Brain microvascular endothelial cell (primary cell): ENCODE results near the gene LAMP2.
"Not testable (repeated sequence)": the region's sequence is repeated elsewhere in the genome, so short reads cannot be mapped to it uniquely, and the experiment has no call there.

ENCODE experiments used
- DNase-seq: peaks from one replicate; pipeline ENCODE4 v3.0.0-alpha.2; 2020
- H3K27ac ChIP-seq: fragments of 250-450 bp; sonication (Bioruptor Pico); 2 replicates; pipeline ENCODE4 v1.5.1; 2020; ENCODE audit warnings: mild to moderate bottlenecking, moderate library complexity
- H3K27me3 ChIP-seq: fragments of 250-450 bp; sonication (Bioruptor Pico); replicated peaks from 2 replicates; pipeline ENCODE4 v1.5.1; 2020; ENCODE audit warnings: mild to moderate bottlenecking
- H3K36me3 ChIP-seq: fragments of 250-450 bp; sonication (Bioruptor Pico); replicated peaks from 2 replicates; pipeline ENCODE4 v1.5.1; 2020; ENCODE audit warnings: mild to moderate bottlenecking
- H3K4me3 ChIP-seq: 2 replicates; pipeline ENCODE4 v1.5.1; 2011; ENCODE audit warnings: low read depth, mild to moderate bottlenecking, control low read depth, low read length, moderate library complexity
- in situ Hi-C: cut with HindIII; loops from 2 replicates; pipeline ENCODE4 v1.10.0; 2017; ENCODE audit warnings: low sequenced_read_pairs, low pct_ligation_motif_present
- TF ChIP-seq, protein P1 (sequence below): IDR thresholded peaks from 2 replicates; pipeline ENCODE4 v1.5.1; 2011; ENCODE audit warnings: low read depth, mild to moderate bottlenecking, moderate library complexity, low read length, control low read depth, inconsistent platforms; ENCODE audit errors: missing control alignments

The LAMP2 gene

DNA sequence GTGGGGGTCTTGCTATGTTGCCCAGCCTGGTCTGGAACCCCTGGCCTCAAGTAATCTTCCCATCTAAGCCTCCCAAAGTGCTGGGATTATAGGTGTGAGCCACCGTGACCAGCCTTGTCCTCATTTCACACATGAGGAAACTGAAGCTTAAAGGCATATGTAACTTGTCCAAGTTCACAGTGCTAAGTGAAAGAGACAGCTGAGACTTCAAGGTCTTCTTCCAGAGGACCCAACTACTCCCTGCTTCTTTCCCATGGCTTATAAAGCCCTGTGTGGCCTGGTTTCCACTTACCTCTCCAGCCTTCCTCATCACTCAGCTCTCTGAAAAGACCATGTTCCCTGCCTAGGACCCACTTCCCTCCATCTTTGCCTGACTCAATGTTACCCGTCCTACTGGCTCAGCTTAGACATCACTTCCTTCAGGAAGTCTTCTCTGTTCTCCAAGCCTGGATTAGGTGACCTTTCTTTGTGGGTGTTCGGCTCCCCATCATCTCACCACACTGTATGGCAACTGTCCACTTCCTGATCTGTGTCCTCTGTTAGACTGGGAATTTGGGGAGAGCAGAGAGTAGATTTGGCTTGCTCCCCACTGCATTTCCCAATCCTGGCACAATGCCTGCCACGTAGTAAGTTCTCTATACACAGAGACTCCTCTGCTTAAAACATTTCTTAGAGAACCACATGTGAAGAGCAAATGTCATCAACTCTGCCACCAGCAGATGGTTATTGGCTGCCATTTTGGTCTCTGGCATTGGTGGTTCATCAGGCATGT, 30.4 kb upstream of the LAMP2 start:
- in situ Hi-C loops, result no loop called here
- Histone ChIP-seq H3K27ac (no peak overlapping the region), H3K4me3 (no peak overlapping the region), H3K27me3 (no peaks in the 10 kb centered on the region), H3K36me3 (no peaks in the 10 kb centered on the region)
- DNase-seq, result no peak
- TF ChIP-seq, protein P1, sequence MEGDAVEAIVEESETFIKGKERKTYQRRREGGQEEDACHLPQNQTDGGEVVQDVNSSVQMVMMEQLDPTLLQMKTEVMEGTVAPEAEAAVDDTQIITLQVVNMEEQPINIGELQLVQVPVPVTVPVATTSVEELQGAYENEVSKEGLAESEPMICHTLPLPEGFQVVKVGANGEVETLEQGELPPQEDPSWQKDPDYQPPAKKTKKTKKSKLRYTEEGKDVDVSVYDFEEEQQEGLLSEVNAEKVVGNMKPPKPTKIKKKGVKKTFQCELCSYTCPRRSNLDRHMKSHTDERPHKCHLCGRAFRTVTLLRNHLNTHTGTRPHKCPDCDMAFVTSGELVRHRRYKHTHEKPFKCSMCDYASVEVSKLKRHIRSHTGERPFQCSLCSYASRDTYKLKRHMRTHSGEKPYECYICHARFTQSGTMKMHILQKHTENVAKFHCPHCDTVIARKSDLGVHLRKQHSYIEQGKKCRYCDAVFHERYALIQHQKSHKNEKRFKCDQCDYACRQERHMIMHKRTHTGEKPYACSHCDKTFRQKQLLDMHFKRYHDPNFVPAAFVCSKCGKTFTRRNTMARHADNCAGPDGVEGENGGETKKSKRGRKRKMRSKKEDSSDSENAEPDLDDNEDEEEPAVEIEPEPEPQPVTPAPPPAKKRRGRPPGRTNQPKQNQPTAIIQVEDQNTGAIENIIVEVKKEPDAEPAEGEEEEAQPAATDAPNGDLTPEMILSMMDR, result no peak

DNA sequence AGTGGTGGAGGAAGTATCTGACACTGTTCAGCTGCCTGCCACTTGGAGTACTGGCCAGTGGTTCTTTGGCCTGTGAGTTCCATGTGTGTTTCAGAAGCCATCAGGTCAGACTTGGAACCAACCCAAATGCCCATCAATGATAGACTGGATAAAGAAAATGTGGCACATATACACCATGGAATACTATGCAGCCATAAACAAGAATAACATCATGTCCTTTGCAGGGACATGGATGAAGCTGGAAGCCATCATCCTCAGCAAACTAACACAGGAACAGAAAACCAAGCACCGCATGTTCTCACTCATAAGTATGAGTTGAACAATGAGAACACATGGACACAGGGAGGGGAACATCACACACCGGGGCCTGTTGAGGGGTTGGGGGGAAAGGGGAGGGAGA, 21.0 kb upstream of the LAMP2 start:
- DNase-seq, in situ Hi-C loops, H3K4me3 ChIP-seq, H3K36me3 ChIP-seq, H3K27me3 ChIP-seq, H3K27ac ChIP-seq: not testable (repeated sequence)

DNA sequence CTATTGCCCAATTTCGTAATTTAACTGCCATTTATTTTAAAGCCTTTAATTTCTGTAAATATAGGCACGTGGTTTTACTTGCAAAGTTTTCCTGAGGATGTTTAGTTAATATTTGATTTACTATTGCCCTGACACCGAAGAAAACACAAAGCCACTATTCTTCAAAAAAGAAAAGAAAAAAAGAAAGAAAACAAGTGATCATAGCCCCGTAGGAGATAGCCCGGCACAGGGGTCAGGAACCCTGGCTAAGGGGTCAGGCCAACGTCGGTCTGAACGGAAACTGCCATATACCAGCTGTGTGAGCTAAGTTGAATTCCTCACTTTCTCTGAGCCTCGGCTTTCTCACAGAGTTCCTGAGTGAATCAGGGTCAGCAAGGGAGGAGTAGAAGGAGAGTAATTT, 17.7 kb upstream of the LAMP2 start:
- TF ChIP-seq, protein P1, result no peak
- H3K27ac ChIP-seq, result no peak overlapping the region
- no peak for DNase-seq
- H3K36me3 ChIP-seq, result no peaks in the 10 kb centered on the region
- in situ Hi-C loops, result no loop called here
- H3K27me3 ChIP-seq, result no peaks in the 10 kb centered on the region
- no peak overlapping the region for H3K4me3 ChIP-seq

DNA sequence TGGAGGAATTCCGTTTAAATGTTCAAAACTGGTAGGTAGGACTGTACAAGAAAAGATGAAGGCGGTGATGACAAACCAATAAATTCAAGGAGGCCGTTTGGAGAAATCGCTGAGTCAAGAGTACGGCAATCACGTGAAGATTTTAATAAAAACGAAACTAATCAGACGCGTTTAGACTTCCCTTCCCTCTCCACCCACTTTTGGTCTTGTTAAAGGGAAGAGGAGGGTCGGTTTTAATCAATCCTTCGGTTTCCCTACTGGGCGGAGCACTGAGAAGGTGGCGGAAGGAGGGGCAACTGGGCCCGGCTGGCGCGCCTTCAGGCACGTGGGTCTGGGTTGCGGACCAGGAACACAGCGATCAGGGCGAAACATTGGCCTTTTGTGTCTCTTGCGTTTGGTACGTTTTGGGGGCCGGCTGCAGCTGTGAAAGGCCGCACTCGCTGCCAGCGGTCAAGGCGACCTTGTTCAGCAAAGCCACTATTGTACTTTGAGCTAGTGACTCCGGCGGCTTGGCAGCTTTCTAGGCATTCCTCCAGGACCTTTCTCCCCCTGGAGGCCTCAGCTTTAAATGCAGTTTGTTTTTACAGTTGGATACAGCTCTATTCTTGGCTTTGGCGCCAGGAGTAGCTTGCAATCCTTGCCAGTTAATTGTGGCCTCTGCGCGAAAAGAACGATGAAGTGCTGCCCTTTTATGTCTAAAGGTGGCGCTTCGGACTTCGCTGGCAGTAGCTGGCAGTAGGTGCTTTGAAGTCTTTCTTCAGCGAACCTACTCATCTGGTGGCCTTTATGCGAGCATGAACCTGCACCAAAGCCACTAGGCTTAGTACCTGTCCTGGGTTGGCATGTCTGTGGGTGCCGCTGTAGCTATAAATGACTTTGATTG, 16.8 kb upstream of the LAMP2 start:
- no peaks in the 10 kb centered on the region for H3K27me3 ChIP-seq

DNA sequence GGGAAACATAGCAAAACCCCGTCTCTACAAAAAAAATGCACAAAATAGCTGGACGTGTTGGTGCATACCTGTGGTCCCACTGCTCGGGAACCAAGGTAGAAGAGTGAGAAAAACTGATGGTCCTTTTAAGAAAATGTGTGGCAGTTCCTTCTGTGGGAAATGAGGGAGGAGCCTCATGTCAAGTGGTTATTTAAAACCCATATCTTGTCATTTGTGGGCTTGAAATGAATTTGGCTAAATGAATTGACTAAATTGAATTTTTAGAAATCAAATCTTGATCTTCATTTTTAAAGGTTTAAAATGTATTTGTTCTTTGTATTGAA, 16.2 kb upstream of the LAMP2 start:
- TF ChIP-seq, protein P1, result no peak
- Histone ChIP-seq H3K4me3 (peak overlapping the region; percentile 56), H3K36me3 (no peaks in the 10 kb centered on the region), H3K27me3 (no peaks in the 10 kb centered on the region), H3K27ac (peak overlapping the region; percentile 45)
- DNase-seq, result no peak
- in situ Hi-C loops, result no loop called here

More for the DNA sequence above, 16.8 kb upstream of the LAMP2 start:
- in situ Hi-C loops, result no loop called here
- TF ChIP-seq, protein P1, result peak; percentile 64
- peak overlapping the region; percentile 45 for H3K27ac ChIP-seq
- DNase-seq, result peak; percentile 73
- H3K4me3 ChIP-seq, result peak overlapping the region; percentile 56
- no peaks in the 10 kb centered on the region for H3K36me3 ChIP-seq

DNA sequence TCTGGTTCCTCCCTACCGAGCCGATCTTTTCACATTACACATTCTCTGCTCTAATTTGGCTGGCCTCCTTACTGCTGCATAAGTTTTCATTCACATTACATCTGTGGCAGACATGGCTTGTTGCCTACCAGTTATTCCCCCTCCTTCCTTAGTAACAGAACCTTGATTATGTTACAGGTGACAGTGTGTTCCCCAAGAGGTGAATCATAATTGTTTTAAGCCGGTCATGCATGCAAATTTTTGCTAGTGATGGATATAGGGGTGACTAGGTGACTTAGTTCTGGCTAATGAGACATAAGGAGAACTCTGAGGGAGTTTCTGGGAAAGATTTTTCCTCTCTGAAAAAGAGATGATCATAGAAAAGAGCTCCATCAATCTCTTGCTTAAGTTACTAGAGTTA, 8.4 kb upstream of the LAMP2 start:
- DNase-seq, result no peak
- Histone ChIP-seq H3K27ac (no peak overlapping the region), H3K36me3 (no peaks in the 10 kb centered on the region), H3K27me3 (no peaks in the 10 kb centered on the region), H3K4me3 (no peak overlapping the region)
- TF ChIP-seq, protein P1, result no peak
- in situ Hi-C loops, result no loop called here
